Measurements from ENCODE around the gene SLC25A53.
A peak's percentile ranks its signal among the peaks of the same experiment; 100 is the strongest.
"Not testable (repeated sequence)": the region's sequence is repeated elsewhere in the genome, so short reads cannot be mapped to it uniquely, and the experiment has no call there.

The SLC25A53 gene

GRCh38 chrX:104134583-104135261, 22.1 kb downstream of the SLC25A53 start:
- no peak for DNase-seq (ENCODE audit: low spot score)

DNA sequence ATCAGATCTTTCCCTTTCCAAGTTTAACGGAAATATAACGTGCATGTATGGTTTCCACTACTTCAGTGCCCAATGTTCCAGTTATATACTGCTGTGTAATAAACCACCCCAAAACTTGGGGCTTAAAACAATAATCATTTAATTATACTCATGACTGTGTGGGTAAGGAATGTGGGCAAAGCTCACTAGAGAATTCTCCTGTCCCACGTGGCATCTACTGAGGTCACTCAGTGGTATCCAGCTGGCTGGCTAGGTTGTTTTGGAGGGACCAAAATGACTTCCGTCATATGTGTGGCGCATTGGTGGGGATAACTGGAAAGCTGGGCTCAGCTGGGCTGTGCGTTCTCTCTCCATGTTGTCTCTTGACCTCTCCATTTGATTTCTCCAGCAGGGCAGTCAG, 26.0 kb downstream of the SLC25A53 start:
- DNase-seq (ENCODE audit: low spot score), result no peak

DNA sequence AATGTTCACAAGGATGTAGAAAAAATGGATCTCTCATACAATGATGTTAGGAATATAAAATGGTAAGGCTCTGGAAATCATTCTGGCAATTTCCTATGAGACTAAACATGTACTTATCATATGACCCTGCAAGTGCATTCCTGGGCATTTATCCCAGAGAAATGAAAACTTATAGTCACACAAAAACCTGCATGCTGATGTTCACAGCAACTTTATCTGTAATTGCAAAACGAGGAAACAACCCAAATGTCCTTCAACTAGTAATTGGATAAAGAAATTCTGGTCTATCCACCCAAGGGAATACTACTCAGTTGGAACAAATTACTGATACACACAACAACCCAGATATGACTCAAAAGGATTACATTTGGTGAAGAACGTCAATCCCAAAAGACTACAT, 30.0 kb downstream of the SLC25A53 start:
- DNase-seq (ENCODE audit: low spot score), result no peak

DNA sequence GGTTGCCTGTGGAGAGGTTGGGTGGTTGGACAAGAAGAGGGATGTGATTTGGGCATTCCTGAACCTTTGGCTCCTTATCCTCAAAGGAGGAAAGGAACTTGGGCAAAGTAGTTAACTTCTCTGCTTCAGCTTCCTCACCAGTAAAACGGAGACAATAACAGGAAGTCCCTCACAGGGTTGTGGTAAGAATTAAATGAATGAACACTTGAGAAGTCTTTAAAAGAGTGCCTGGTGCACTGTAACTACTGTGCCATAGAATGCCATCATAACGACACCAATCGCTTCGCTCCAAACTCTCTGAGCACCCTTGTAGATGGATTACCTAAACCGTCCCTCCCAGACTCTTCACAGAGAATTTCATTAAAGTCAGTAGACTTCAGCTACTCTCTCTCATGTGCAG, 34.0 kb downstream of the SLC25A53 start:
- DNase-seq (ENCODE audit: low spot score), result no peak

GRCh38 chrX:104118765-104119164, 38.0 kb downstream of the SLC25A53 start:
- no peak for DNase-seq (ENCODE audit: low spot score)

GRCh38 chrX:104117759-104118158, 39.0 kb downstream of the SLC25A53 start:
- no peak for DNase-seq (ENCODE audit: low spot score)

DNA sequence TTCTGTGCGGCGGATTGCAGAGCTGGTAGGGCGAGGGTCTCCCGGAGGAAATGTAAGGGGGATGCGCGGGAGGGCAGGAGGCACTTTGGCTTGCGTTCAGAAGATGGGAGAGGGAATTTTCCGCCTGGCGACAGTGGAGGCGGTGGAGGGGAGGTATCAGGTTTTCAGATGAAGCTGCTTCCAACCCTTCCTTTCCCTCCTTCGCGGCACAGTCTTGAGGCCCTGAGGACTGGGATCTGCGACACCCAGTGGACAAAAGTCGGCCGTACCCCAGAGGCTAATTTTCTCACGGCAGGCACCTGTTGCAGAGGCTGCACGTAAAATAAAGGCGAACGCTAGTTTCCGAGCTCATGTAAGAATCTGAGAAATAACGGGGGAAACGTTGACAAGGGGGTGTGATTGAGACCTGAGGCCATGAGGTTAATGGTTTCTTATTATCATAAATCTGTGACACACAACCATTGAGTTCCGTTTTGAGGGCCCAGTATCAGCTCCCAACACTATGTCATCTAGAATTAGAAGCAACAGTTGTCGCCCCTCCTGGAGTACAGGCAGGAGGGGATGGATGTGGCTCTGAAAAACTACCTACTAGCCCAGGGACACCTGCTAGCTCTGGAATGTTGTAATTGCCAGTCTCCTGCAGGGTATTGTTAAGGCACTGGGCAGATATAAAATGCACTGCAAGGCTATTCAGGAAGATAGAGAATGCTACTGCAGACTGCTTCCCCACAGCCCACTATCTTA, 43.4 kb downstream of the SLC25A53 start:
- DNase-seq (ENCODE audit: low spot score), result peak; percentile 29

GRCh38 chrX:104112326-104112951, 44.4 kb downstream of the SLC25A53 start, which contains the start of gene ZCCHC18:
ZCCHC18 (plus strand) TSS chrX:104112523; CDS start chrX:104114112, 1,589 bp downstream.
- DNase-seq (ENCODE audit: low spot score), result peak; percentile 50

DNA sequence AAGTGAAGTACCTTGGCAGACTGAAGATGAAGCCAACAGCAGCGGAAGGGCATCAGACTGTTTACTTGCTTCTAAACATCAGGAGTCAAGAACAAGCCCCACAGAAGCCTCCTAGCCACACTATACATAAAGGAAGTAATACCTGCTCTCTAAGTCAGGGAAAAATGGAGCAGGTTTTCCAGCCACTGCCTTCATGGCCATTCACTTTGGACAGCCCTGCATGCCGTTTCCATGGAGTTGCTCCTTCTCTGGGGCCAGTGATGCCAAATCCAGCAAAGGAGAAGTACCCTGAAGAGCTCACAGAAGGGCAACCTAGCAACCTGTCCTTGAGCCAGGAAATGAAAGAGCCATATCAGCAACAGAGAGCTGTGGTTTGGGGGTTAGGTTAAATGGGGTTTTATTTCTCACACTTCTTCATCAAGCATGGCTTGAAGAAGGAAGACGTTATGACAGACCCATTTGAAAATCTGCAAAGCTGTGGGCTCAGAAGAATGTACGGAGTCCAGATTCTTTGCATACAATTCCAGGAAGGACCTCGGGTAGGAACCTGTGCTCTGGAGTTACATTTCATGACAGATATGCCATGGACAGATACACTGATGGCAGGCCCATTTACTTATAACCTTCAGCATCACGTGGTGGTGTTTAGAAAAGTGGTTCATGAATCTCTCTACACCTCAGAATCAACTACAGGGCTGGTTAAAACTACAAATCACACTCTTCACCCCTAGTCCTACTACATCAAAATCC, 46.1 kb downstream of the SLC25A53 start:
- DNase-seq (ENCODE audit: low spot score), result not testable (repeated sequence)

GRCh38 chrX:104108955-104109354, 47.9 kb downstream of the SLC25A53 start:
- DNase-seq (ENCODE audit: low spot score), result no peak

DNA sequence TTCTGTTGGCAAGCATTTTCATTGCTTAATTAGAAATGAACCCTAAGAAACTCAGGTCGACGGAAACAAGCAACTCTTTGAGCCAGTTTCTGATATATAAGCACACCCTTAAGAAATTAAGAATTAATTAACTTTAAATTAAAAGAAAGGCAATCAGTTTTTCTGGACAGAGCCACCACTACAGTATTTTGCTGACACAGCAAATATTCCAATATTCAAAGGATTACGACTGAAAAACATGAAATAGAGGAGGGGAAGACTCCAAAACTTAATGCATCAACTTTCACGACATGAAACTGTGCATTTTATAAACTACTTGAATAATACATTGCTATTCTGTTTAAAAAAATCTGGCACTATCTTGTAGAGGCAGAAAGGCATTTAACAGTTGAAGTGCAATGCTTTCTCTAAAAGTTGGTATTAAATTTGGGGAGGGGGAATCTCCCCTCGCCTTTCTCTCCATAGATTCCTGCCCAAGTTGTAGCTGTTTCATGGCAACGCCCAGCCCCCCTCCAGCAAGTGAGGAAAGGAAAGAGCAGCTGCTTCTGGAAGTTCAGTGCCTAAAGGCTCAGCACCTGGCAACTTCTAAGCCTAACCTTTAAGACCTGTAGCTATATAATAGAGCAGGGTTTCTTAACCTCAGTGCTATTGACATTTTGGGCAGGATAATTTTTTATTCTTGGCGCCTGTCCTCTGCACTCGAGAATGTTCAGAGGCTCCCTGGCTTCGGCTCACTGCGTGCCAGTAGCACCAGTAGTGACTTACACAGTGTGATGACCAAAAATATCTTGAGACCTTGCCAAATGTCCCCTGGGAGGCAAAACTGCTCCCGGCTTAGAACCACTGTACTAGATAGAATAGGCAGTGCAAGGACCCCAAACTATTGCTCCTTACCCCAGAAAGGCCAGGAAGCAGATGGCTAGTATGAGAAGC, 51.2 kb downstream of the SLC25A53 start:
- no peak for DNase-seq (ENCODE audit: low spot score)

- DNase-seq (ENCODE audit: low spot score), result no peak
These were observed 52.1 kb downstream of the SLC25A53 start for GRCh38 chrX:104104676-104105075.

GRCh38 chrX:104098919-104099318, 57.9 kb downstream of the SLC25A53 start:
- no peak for DNase-seq (ENCODE audit: low spot score)

GRCh38 chrX:104098151-104098808, 58.5 kb downstream of the SLC25A53 start:
- peak; percentile 24 for DNase-seq (ENCODE audit: low spot score)

GRCh38 chrX:104085919-104086318, 70.9 kb downstream of the SLC25A53 start:
- no peak for DNase-seq (ENCODE audit: low spot score)

DNA sequence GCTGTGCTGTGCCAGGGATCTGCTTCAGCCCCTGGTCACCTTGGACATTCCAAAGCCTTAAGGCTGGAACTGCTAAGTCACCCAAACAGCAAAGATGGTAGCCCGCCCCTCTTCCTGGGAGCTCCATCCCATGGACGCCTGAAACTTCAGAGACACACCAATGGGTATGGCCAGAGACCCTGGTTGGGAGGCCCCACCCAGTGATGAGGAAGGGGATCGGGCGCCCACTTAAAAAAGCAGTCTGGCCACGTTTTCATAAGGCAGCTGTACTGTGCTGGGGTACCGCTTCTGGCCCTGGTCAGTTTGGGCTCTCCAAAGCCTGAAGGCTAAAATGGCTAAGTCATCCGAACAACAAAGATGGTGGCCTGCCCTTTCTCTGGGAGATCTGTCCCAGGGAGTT, 71.3 kb downstream of the SLC25A53 start:
- DNase-seq (ENCODE audit: low spot score), result no peak

- DNase-seq (ENCODE audit: low spot score), result no peak
These were observed 72.1 kb downstream of the SLC25A53 start for GRCh38 chrX:104084534-104085277.

DNA sequence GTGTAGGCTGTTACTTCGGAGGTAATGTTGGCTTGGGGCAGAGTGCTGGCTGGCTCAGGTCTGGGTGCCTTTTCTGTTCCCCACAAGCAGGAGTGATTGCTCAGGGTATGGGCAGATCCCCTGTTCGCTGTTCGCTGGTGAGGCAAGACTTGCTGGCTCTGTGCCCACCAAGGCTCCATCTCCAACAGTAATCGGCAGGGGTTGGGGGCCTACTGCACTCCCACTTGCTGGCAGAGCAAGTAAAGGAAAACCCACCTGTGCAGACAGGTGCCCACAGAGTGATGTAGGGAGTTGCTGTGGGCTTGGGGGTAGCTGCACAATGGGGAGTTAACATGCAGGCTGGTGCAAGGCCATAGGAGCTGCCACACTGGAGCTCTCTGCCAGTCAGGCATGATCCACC, 72.7 kb downstream of the SLC25A53 start:
- DNase-seq (ENCODE audit: low spot score), result no peak

GRCh38 chrX:104077854-104078253, 79.0 kb downstream of the SLC25A53 start:
- DNase-seq (ENCODE audit: low spot score), result not testable (repeated sequence)

Measured in HuH-7 (cell line).